ENCODE results near the gene RNFT2.

Gene RNFT2

GRCh38 chr12:116737774-116738657, at the start of gene RNFT2, which contains the start of gene SPRING1:
Gene RNFT2, plus strand, starts transcription at chr12:116738315. Its CDS starts 2,183 bp downstream, at chr12:116740498.
Gene SPRING1, minus strand, starts transcription at chr12:116738069. Its CDS starts 169 bp downstream, at chr12:116737900.
- Histone ChIP-seq H3K9ac (ENCODE audit: low read length) (peak within 1 kb of the TSS; percentile 90), H3K4me1 (ENCODE audit: control insufficient read depth, insufficient read depth, low read length) (peaks cover 10% of the 10 kb centered on the region; the same call in 1 of the 2 replicates), H3K27ac (ENCODE audit: low read depth, low read length) (no peak within 1 kb of the TSS), H3K4me3 (ENCODE audit: low read depth, low read length) (peak within 1 kb of the TSS; percentile 77), H3K36me3 (ENCODE audit: control insufficient read depth, insufficient read depth, low read length) (peaks cover 32% of the 10 kb centered on the region), H3K27me3 (ENCODE audit: control insufficient read depth, insufficient read depth, low read length) (no peaks in the 10 kb centered on the region), H3K9me3 (ENCODE audit: control insufficient read depth, insufficient read depth, low read depth, low read length) (no peaks in the 10 kb centered on the region)

- Histone ChIP-seq H3K4me1 (ENCODE audit: control insufficient read depth, insufficient read depth, low read length) (peaks cover 10% of the 10 kb centered on the region), H3K9ac (ENCODE audit: low read length) (no peak overlapping the region), H3K27ac (ENCODE audit: low read depth, low read length) (no peak overlapping the region), H3K9me3 (ENCODE audit: control insufficient read depth, insufficient read depth, low read depth, low read length) (no peaks in the 10 kb centered on the region), H3K36me3 (ENCODE audit: control insufficient read depth, insufficient read depth, low read length) (no peaks in the 10 kb centered on the region), H3K4me3 (ENCODE audit: low read depth, low read length) (no peak overlapping the region), H3K27me3 (ENCODE audit: control insufficient read depth, insufficient read depth, low read length) (peaks cover 20% of the 10 kb centered on the region)
These were observed 48.6 kb upstream of the RNFT2 start for GRCh38 chr12:116689521-116689920.

- Histone ChIP-seq H3K27ac (ENCODE audit: low read depth, low read length) (no peak overlapping the region), H3K4me3 (ENCODE audit: low read depth, low read length) (no peak overlapping the region), H3K9ac (ENCODE audit: low read length) (no peak overlapping the region), H3K27me3 (ENCODE audit: control insufficient read depth, insufficient read depth, low read length) (peaks cover 24% of the 10 kb centered on the region), H3K4me1 (ENCODE audit: control insufficient read depth, insufficient read depth, low read length) (peaks cover 10% of the 10 kb centered on the region), H3K36me3 (ENCODE audit: control insufficient read depth, insufficient read depth, low read length) (no peaks in the 10 kb centered on the region), H3K9me3 (ENCODE audit: control insufficient read depth, insufficient read depth, low read depth, low read length) (no peaks in the 10 kb centered on the region)
These were observed 48.0 kb upstream of the RNFT2 start for GRCh38 chr12:116689979-116690744.

GRCh38 chr12:116691205-116691604, 46.9 kb upstream of the RNFT2 start:
- Histone ChIP-seq H3K27me3 (ENCODE audit: control insufficient read depth, insufficient read depth, low read length) (peaks cover 24% of the 10 kb centered on the region), H3K9ac (ENCODE audit: low read length) (no peak overlapping the region), H3K4me1 (ENCODE audit: control insufficient read depth, insufficient read depth, low read length) (peaks cover 10% of the 10 kb centered on the region), H3K4me3 (ENCODE audit: low read depth, low read length) (no peak overlapping the region), H3K36me3 (ENCODE audit: control insufficient read depth, insufficient read depth, low read length) (no peaks in the 10 kb centered on the region), H3K27ac (ENCODE audit: low read depth, low read length) (no peak overlapping the region), H3K9me3 (ENCODE audit: control insufficient read depth, insufficient read depth, low read depth, low read length) (no peaks in the 10 kb centered on the region)

- no peaks in the 10 kb centered on the region for H3K9me3 ChIP-seq (ENCODE audit: control insufficient read depth, insufficient read depth, low read depth, low read length)
- H3K4me3 ChIP-seq (ENCODE audit: low read depth, low read length), result no peak overlapping the region
- H3K27me3 ChIP-seq (ENCODE audit: control insufficient read depth, insufficient read depth, low read length), result peaks cover 24% of the 10 kb centered on the region
- peaks cover 10% of the 10 kb centered on the region for H3K4me1 ChIP-seq (ENCODE audit: control insufficient read depth, insufficient read depth, low read length)
- H3K27ac ChIP-seq (ENCODE audit: low read depth, low read length), result no peak overlapping the region
- no peak overlapping the region for H3K9ac ChIP-seq (ENCODE audit: low read length)
- no peaks in the 10 kb centered on the region for H3K36me3 ChIP-seq (ENCODE audit: control insufficient read depth, insufficient read depth, low read length)
These were observed 46.5 kb upstream of the RNFT2 start for GRCh38 chr12:116691636-116692035.

- H3K9me3 ChIP-seq (ENCODE audit: control insufficient read depth, insufficient read depth, low read depth, low read length), result no peaks in the 10 kb centered on the region
- peaks cover 10% of the 10 kb centered on the region for H3K4me1 ChIP-seq (ENCODE audit: control insufficient read depth, insufficient read depth, low read length)
- H3K27me3 ChIP-seq (ENCODE audit: control insufficient read depth, insufficient read depth, low read length), result peaks cover 24% of the 10 kb centered on the region
- H3K36me3 ChIP-seq (ENCODE audit: control insufficient read depth, insufficient read depth, low read length), result no peaks in the 10 kb centered on the region
- H3K27ac ChIP-seq (ENCODE audit: low read depth, low read length), result no peak overlapping the region
- H3K9ac ChIP-seq (ENCODE audit: low read length), result no peak overlapping the region
- no peak overlapping the region for H3K4me3 ChIP-seq (ENCODE audit: low read depth, low read length)
These were observed 45.5 kb upstream of the RNFT2 start for GRCh38 chr12:116692605-116693004.

- H3K36me3 ChIP-seq (ENCODE audit: control insufficient read depth, insufficient read depth, low read length), result no peaks in the 10 kb centered on the region
- peaks cover 10% of the 10 kb centered on the region for H3K4me1 ChIP-seq (ENCODE audit: control insufficient read depth, insufficient read depth, low read length)
- H3K27me3 ChIP-seq (ENCODE audit: control insufficient read depth, insufficient read depth, low read length), result peaks cover 24% of the 10 kb centered on the region
- H3K4me3 ChIP-seq (ENCODE audit: low read depth, low read length), result peak overlapping the region; percentile 42
- no peaks in the 10 kb centered on the region for H3K9me3 ChIP-seq (ENCODE audit: control insufficient read depth, insufficient read depth, low read depth, low read length)
- H3K9ac ChIP-seq (ENCODE audit: low read length), result no peak overlapping the region
- H3K27ac ChIP-seq (ENCODE audit: low read depth, low read length), result no peak overlapping the region
These were observed 44.6 kb upstream of the RNFT2 start for GRCh38 chr12:116693286-116694227.

GRCh38 chr12:116694653-116695463, 43.3 kb upstream of the RNFT2 start:
- Histone ChIP-seq H3K9ac (ENCODE audit: low read length) (no peak overlapping the region), H3K4me3 (ENCODE audit: low read depth, low read length) (no peak overlapping the region), H3K9me3 (ENCODE audit: control insufficient read depth, insufficient read depth, low read depth, low read length) (no peaks in the 10 kb centered on the region), H3K27ac (ENCODE audit: low read depth, low read length) (no peak overlapping the region), H3K27me3 (ENCODE audit: control insufficient read depth, insufficient read depth, low read length) (peaks cover 24% of the 10 kb centered on the region), H3K36me3 (ENCODE audit: control insufficient read depth, insufficient read depth, low read length) (no peaks in the 10 kb centered on the region), H3K4me1 (ENCODE audit: control insufficient read depth, insufficient read depth, low read length) (peaks cover 10% of the 10 kb centered on the region)

- Histone ChIP-seq H3K4me1 (ENCODE audit: control insufficient read depth, insufficient read depth, low read length) (peaks cover 10% of the 10 kb centered on the region), H3K27ac (ENCODE audit: low read depth, low read length) (no peak overlapping the region), H3K9ac (ENCODE audit: low read length) (no peak overlapping the region), H3K4me3 (ENCODE audit: low read depth, low read length) (no peak overlapping the region), H3K36me3 (ENCODE audit: control insufficient read depth, insufficient read depth, low read length) (no peaks in the 10 kb centered on the region), H3K9me3 (ENCODE audit: control insufficient read depth, insufficient read depth, low read depth, low read length) (no peaks in the 10 kb centered on the region), H3K27me3 (ENCODE audit: control insufficient read depth, insufficient read depth, low read length) (peaks cover 24% of the 10 kb centered on the region)
These were observed 42.7 kb upstream of the RNFT2 start for GRCh38 chr12:116695464-116695725.

- H3K4me3 ChIP-seq (ENCODE audit: low read depth, low read length), result no peak overlapping the region
- H3K4me1 ChIP-seq (ENCODE audit: control insufficient read depth, insufficient read depth, low read length), result peaks cover 10% of the 10 kb centered on the region
- 0 out of 2 replicates have a peak, but pooled peaks cover 5% of the 10 kb centered on the region for H3K9me3 ChIP-seq (ENCODE audit: control insufficient read depth, insufficient read depth, low read depth, low read length)
- peaks cover 24% of the 10 kb centered on the region for H3K27me3 ChIP-seq (ENCODE audit: control insufficient read depth, insufficient read depth, low read length)
- no peak overlapping the region for H3K27ac ChIP-seq (ENCODE audit: low read depth, low read length)
- no peak overlapping the region for H3K9ac ChIP-seq (ENCODE audit: low read length)
- no peaks in the 10 kb centered on the region for H3K36me3 ChIP-seq (ENCODE audit: control insufficient read depth, insufficient read depth, low read length)
These were observed 40.8 kb upstream of the RNFT2 start for GRCh38 chr12:116697305-116697704.
